Ovary (tissue), 9 donors: ENCODE results near the gene SZT2. TPM values are rescaled to one million over a fixed set of nuclear protein-coding genes. Genes with fewer than 3 reads are reported as not detected.

ENCODE experiments used
- DNase-seq, 5 donors: peaks; one replicate each; pipeline ENCODE4 v3.0.0-alpha.2; 2019 to 2020
- H3K27ac ChIP-seq, 2 donors: fragments of 200-600 bp; one replicate each; pipeline versions ENCODE4 v1.5.1 to v1.8.0; 2019 to 2022
- H3K27me3 ChIP-seq: fragments of 200-600 bp; one replicate; pipeline ENCODE4 v1.8.0; 2022
- H3K36me3 ChIP-seq: fragments of 200-600 bp; sonication (generic); one replicate; pipeline ENCODE4 v1.5.1; 2019
- H3K4me1 ChIP-seq: one replicate; pipeline ENCODE4 v1.8.1; 2013; ENCODE audit warnings: mild to moderate bottlenecking, moderate library complexity; ENCODE audit not compliant: insufficient read depth
- H3K4me3 ChIP-seq: fragments of 200-600 bp; sonication (generic); one replicate; pipeline ENCODE4 v1.5.1; 2017
- H3K9me3 ChIP-seq, 2 donors: fragments of 200-600 bp in 1 of 2; sonication (generic) in 1 of 2; one replicate each; pipeline versions ENCODE4 v1.5.1 to v1.8.1; 2013 to 2019; ENCODE audit warnings: mild to moderate bottlenecking in 1 of 2, moderate library complexity in 1 of 2
- CTCF ChIP-seq, 3 donors: fragments of 450-650 bp in 2 of 3; fragments of 200-600 bp in 1 of 3; IDR thresholded peaks; one replicate each; pipeline versions ENCODE4 v1.5.1 to v1.8.0; 2016 to 2022; ENCODE audit warnings: antibody characterized with exemption in 3 of 3, mild to moderate bottlenecking in 1 of 3
- EP300 ChIP-seq: sonication (generic); formaldehyde crosslinking; IDR thresholded peaks from one replicate; pipeline ENCODE4 v1.6.1; 2017; ENCODE audit warnings: antibody characterized with exemption
- POLR2A ChIP-seq: fragments of 450-650 bp; IDR thresholded peaks from one replicate; pipeline ENCODE4 v1.6.1; 2017; ENCODE audit warnings: antibody characterized with exemption, mild to moderate bottlenecking, moderate library complexity
- WGBS, 3 donors: extraction: QIAGEN DNeasy Blood & Tissue Kit in 1 of 3; methylation state at CpG; one replicate each; pipeline versions ENCODE4 v1.1.5 to v1.1.7; 2013 to 2017; 5-methylcytosine and 5-hydroxymethylcytosine counted together
- intact Hi-C, 4 donors: fragments of 100-400 bp; cut with DNase I; formaldehyde crosslinking; loops; one replicate each; pipeline versions ENCODE4 v1.11.0 to v1.15.1; 2022 to 2023
- polyA plus RNA-seq, 2 donors: library from polyadenylated mRNA; stranded (reverse); fragments of 200-250 nt in 1 of 2; fragments of 350-450 nt in 1 of 2; fragmentation: Illumina TruSeq in 1 of 2; extraction: RNeasy Lipid Tissue Mini Kit (QIAGEN cat#74804) in 1 of 2; gene quantifications; one replicate each; pipeline ENCODE4 v1.2.3, GENCODE V29; 2013 to 2014
- total RNA-seq, 7 donors: library from RNA; depleted of rRNA in 2 of 7; stranded (reverse); fragments of >200 nt in 2 of 7; fragmentation: NEBNext Ultra II Directional in 3 of 7; extraction: Animal tissue kit (Norgen Biotek cat#: 25700) in 3 of 7; gene quantifications; one replicate each; pipeline versions ENCODE4 v1.1.0 to v1.2.4, GENCODE V29; 2016 to 2023
- donor health status: DM: no; HTN: no; CAD: no; lungs with moderate emphysema.
- donor health status: DM: no; HTN: no; CAD: no.
- donor health status: Bipolar disorder and iron deficiency.
- donor health status: DM: yes; HTN: yes; CAD: no.
- donor health status: DM: no; HTN: no; CAD: no.
- donor health status: DM: yes; HTN: yes; CAD: no.

Gene SZT2
- total and polyA plus RNA-seq, 9 donors: 16.8 to 89.3 (median 49.8) TPM

DNA sequence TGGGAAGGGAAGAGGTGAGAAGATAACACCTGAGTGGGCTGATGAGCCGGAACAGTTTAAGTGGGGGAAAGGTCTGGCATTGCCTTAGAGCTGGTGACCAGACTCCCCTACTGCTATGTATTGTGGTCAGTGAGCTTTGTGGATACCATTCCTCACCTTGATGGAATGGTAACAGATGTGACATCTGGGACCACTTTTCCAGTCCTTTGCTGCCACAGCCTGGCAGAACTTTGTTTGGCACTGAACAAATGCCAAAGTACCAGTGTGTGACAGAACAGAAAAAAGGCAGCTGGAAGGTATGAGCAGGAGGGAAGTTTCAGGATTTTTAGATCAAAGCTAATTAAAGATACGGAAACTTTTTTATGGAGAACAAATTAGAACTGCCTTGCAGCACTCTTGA, 6.2 kb upstream of the SZT2 start:
- Histone ChIP-seq H3K27ac (no peak overlapping the region), H3K9me3 (no peaks in the 10 kb centered on the region), H3K27me3 (no peaks in the 10 kb centered on the region), H3K4me3 (no peak overlapping the region), H3K4me1 (peaks cover 2% of the 10 kb centered on the region), H3K36me3 (no peaks in the 10 kb centered on the region)
- WGBS, 3 donors: 86 to 92% (median 90%) methylated on average over 2 of the region's 2 CpGs
- intact Hi-C loops: no loop called here
- TF ChIP-seq POLR2A (no peak), EP300 (no peak), CTCF (IDR thresholded peaks at IDR 0.05) (no peak)
- no peak for DNase-seq

GRCh38 chr1:43386676-43387075, 3.0 kb upstream of the SZT2 start:
- WGBS, 3 donors: 90 to 94% (median 93%) methylated on average over 6 of the region's 6 CpGs
- Histone ChIP-seq H3K4me1 (peaks cover 6% of the 10 kb centered on the region), H3K36me3 (no peaks in the 10 kb centered on the region), H3K9me3 (no peaks in the 10 kb centered on the region), H3K4me3 (no peak overlapping the region), H3K27ac (no peak overlapping the region), H3K27me3 (no peaks in the 10 kb centered on the region)
- TF ChIP-seq POLR2A (no peak), CTCF (IDR thresholded peaks at IDR 0.05) (no peak), EP300 (no peak)
- no peak for DNase-seq
- intact Hi-C loops: no loop called here

DNA sequence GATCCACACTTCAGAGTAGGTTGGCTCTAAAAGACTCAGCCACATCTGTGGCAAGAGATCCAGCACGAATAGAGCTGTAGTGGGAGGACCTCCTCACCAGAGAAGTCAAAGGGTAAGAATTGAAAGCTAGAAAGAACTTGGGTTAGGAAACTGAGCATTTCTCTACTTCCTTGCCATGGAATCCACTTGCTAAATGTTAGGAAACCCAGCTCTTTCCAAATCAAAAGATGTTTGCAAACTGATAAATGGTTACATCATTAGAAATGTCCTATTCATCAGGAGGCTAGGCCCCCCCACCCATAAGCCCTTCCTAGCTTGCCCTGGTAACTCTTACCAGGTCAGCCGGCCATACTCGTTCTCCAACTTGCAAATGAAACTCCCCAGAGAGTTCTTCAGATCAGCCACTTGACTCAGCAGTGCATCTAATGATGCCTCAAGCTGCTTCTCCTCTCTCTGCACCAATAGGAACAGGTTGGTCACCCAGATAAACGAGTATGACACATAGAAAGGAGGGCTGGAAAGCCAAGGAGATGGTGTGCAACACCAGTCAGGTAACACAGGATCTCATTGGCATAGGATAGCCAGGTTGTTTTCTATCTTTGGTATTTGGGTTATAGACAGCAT, 1.6 kb upstream of the SZT2 start:
- H3K36me3 ChIP-seq: no peaks in the 10 kb centered on the region
- peaks cover 4% of the 10 kb centered on the region for H3K4me1 ChIP-seq
- intact Hi-C loops: no loop called here
- H3K27ac ChIP-seq: no peak overlapping the region
- no peak overlapping the region for H3K4me3 ChIP-seq
- WGBS, 3 donors: 50 to 56% (median 56%) methylated on average over 4 of the region's 4 CpGs
- DNase-seq: no peak
- no peaks in the 10 kb centered on the region for H3K9me3 ChIP-seq
- TF ChIP-seq POLR2A (no peak), CTCF (IDR thresholded peaks at IDR 0.05) (no peak), EP300 (no peak)
- no peaks in the 10 kb centered on the region for H3K27me3 ChIP-seq

- H3K4me3 ChIP-seq: peak overlapping the region; percentile 97
- H3K27me3 ChIP-seq: no peaks in the 10 kb centered on the region
- no peak for DNase-seq
- no peak for TF ChIP-seq EP300
- no peak for TF ChIP-seq CTCF (IDR thresholded peaks at IDR 0.05)
- TF ChIP-seq POLR2A: no peak
- H3K27ac ChIP-seq: no peak overlapping the region
- 28 to 34% (median 30%) methylated on average over 3 of the region's 3 CpGs for WGBS, 3 donors
- H3K4me1 ChIP-seq: peaks cover 4% of the 10 kb centered on the region
- no peaks in the 10 kb centered on the region for H3K36me3 ChIP-seq
- intact Hi-C loops: no loop called here
- no peaks in the 10 kb centered on the region for H3K9me3 ChIP-seq
Observed at GRCh38 chr1:43388613-43389012, 1.1 kb upstream of the SZT2 start.
